Sigmoid colon (tissue), 4 donors: Measurements from ENCODE around the gene ZBTB1.
A peak's percentile ranks its signal among the peaks of the same experiment; 100 is the strongest.

Experiments used
- CTCF ChIP-seq, 4 experiments: fragments of 450-650 bp in 3 of 4; fragments of 200-600 bp in 1 of 4; IDR thresholded peaks; one replicate each; pipeline ENCODE4 v1.5.1; 2016 to 2019; ENCODE audit warnings: antibody characterized with exemption in 4 of 4, mild to moderate bottlenecking in 3 of 4, moderate library complexity in 2 of 4
- EP300 ChIP-seq, 4 donors: sonication (generic); formaldehyde crosslinking; IDR thresholded peaks; one replicate each; pipeline ENCODE4 v1.6.1; 2017; ENCODE audit warnings: antibody characterized with exemption in 4 of 4
- POLR2A ChIP-seq, 2 donors: fragments of 450-650 bp; IDR thresholded peaks; one replicate each; pipeline ENCODE4 v1.6.1; 2016; ENCODE audit warnings: antibody characterized with exemption in 2 of 2, mild to moderate bottlenecking in 2 of 2, moderate library complexity in 2 of 2
- POLR2AphosphoS5 ChIP-seq, 4 donors: sonication (generic); formaldehyde crosslinking; IDR thresholded peaks; one replicate each; pipeline ENCODE4 v1.6.1; 2017; ENCODE audit warnings: antibody characterized with exemption in 4 of 4

- TF ChIP-seq POLR2A (IDR thresholded peaks at IDR 0.05) = no peak
- peak; percentile 26 to 92 (median 82) for TF ChIP-seq CTCF (IDR thresholded peaks at IDR 0.05)
- no peak for TF ChIP-seq POLR2AphosphoS5 (IDR thresholded peaks at IDR 0.05)
- no peak for TF ChIP-seq EP300 (IDR thresholded peaks at IDR 0.05)
Observed at GRCh38 chr14:64510825-64511671, 6.5 kb downstream of the ZBTB1 start.
